IMR-90 (cell line): Measurements from ENCODE around the gene NTM. TPM values are rescaled to one million over a fixed set of nuclear protein-coding genes. Genes with fewer than 3 reads are reported as not detected.

Source experiments
- ATAC-seq: fragments of 200-7000 bp; cut with Tn5 transposase; 2 replicates; pipeline ENCODE4 v1.9.1; 2020; ENCODE audit warnings: low read depth, mild to moderate bottlenecking, moderate library complexity
- BruUV-seq: library from RNA; stranded (reverse); fragments of 400-500 nt; replicated peaks from 2 replicates; lab custom pipeline; 2021; lab: Mats Ljungman, UMichigan
- CTCF ChIA-PET: fragments of 300-600 bp; formaldehyde crosslinking; extraction: SDS; loops from one replicate; lab custom pipeline; 2021; ENCODE audit warnings: antibody characterized with exemption; lab: Yijun Ruan, JAX
- POLR2A ChIA-PET: fragments of 300-600 bp; sonication (Branson Sonifier 250); formaldehyde crosslinking; loops from one replicate; lab custom pipeline; 2022; ENCODE audit warnings: antibody characterized with exemption; ENCODE audit not compliant: unreplicated experiment; lab: Charles Lee
- DNase-seq: peaks from one replicate; pipeline ENCODE4 v3.0.0; 2013
- H2AFZ ChIP-seq: replicated peaks from 2 replicates; pipeline ENCODE3; 2013; ENCODE audit warnings: low read length, mild to moderate bottlenecking; ENCODE audit not compliant: poor library complexity
- H2AK5ac ChIP-seq: 2 replicates; pipeline ENCODE4 v1.6.1; 2013; ENCODE audit warnings: low read depth, low read length, inconsistent platforms
- H2AK9ac ChIP-seq: replicated peaks from 2 replicates; pipeline ENCODE3; 2013; ENCODE audit warnings: mild to moderate bottlenecking, low read depth, low read length, moderate library complexity; ENCODE audit not compliant: poor library complexity
- H2BK120ac ChIP-seq: 2 replicates; pipeline ENCODE4 v1.6.1; 2013; ENCODE audit warnings: low read depth, low read length, inconsistent platforms
- H2BK15ac ChIP-seq: 3 replicates; pipeline ENCODE4 v1.6.1; 2013; ENCODE audit warnings: low read depth, low read length, inconsistent platforms
- H2BK20ac ChIP-seq: 2 replicates; pipeline ENCODE4 v1.6.1; 2013; ENCODE audit warnings: low read depth, mild to moderate bottlenecking, inconsistent platforms, low read length, moderate library complexity
- H2BK5ac ChIP-seq: 2 replicates; pipeline ENCODE4 v1.6.1; 2013; ENCODE audit warnings: mild to moderate bottlenecking, low read depth, low read length, inconsistent platforms; ENCODE audit not compliant: poor library complexity, severe bottlenecking
- H3K14ac ChIP-seq: replicated peaks from 2 replicates; pipeline ENCODE4 v1.6.1; 2013; ENCODE audit warnings: low read depth, low read length, inconsistent platforms
- H3K18ac ChIP-seq: 2 replicates; pipeline ENCODE4 v1.6.1; 2013; ENCODE audit warnings: low read depth, low read length, control low read depth
- H3K23ac ChIP-seq: 2 replicates; pipeline ENCODE4 v1.6.1; 2013; ENCODE audit warnings: low read depth, low read length, inconsistent platforms
- H3K27ac ChIP-seq: 2 replicates; pipeline ENCODE4 v1.5.1; 2013; ENCODE audit warnings: mild to moderate bottlenecking, control low read depth, low read length; ENCODE audit not compliant: insufficient read depth
- H3K27me3 ChIP-seq: 2 replicates; pipeline ENCODE4 v1.6.1; 2013; ENCODE audit warnings: low read length; ENCODE audit not compliant: control insufficient read depth, insufficient read depth
- H3K36me3 ChIP-seq: 2 replicates; pipeline ENCODE4 v1.6.1; 2013; ENCODE audit warnings: low read length, mixed read lengths; ENCODE audit not compliant: control insufficient read depth, insufficient read depth
- H3K4ac ChIP-seq: 2 replicates; pipeline ENCODE4 v1.6.1; 2013; ENCODE audit warnings: low read depth, low read length, inconsistent platforms
- H3K4me1 ChIP-seq: 2 replicates; pipeline ENCODE4 v1.6.1; 2013; ENCODE audit warnings: low read length, mixed read lengths; ENCODE audit not compliant: control insufficient read depth, insufficient read depth
- H3K4me2 ChIP-seq: 2 replicates; pipeline ENCODE4 v1.6.1; 2013; ENCODE audit warnings: low read depth, mild to moderate bottlenecking, control low read depth, low read length, moderate library complexity
- H3K4me3 ChIP-seq: 2 replicates; pipeline ENCODE4 v1.5.1; 2013; ENCODE audit warnings: low read depth, mild to moderate bottlenecking, control low read depth, low read length, moderate library complexity; ENCODE audit not compliant: insufficient read depth
- H3K56ac ChIP-seq: 2 replicates; pipeline ENCODE4 v1.6.1; 2013; ENCODE audit warnings: low read length, inconsistent platforms; ENCODE audit not compliant: insufficient read depth; ENCODE audit errors: extremely low read depth
- H3K79me1 ChIP-seq, 2 experiments: 2 replicates each; pipeline ENCODE4 v1.6.1; 2013; ENCODE audit warnings: low read length in 2 of 2, inconsistent platforms in 1 of 2, low read depth in 1 of 2
- H3K9ac ChIP-seq: 2 replicates; pipeline ENCODE4 v1.6.1; 2013; ENCODE audit warnings: low read depth, low read length, control low read depth
- H3K9me1 ChIP-seq: 2 replicates; pipeline ENCODE4 v1.6.1; 2013; ENCODE audit warnings: low read length, inconsistent platforms; ENCODE audit not compliant: insufficient read depth
- H3K9me3 ChIP-seq: 2 replicates; pipeline ENCODE4 v1.6.1; 2013; ENCODE audit warnings: low read length; ENCODE audit not compliant: control insufficient read depth, insufficient read depth
- H4K20me1 ChIP-seq: 2 replicates; pipeline ENCODE4 v1.6.1; 2013; ENCODE audit warnings: low read length, inconsistent platforms; ENCODE audit not compliant: insufficient read depth
- H4K5ac ChIP-seq: 2 replicates; pipeline ENCODE4 v1.6.1; 2013; ENCODE audit warnings: mild to moderate bottlenecking, low read depth, low read length, control low read depth
- H4K8ac ChIP-seq, 2 experiments: 2 replicates each; pipeline ENCODE4 v1.6.1; 2013; ENCODE audit warnings: low read depth in 2 of 2, low read length in 2 of 2, control low read depth in 1 of 2, inconsistent platforms in 1 of 2
- H4K91ac ChIP-seq: 2 replicates; pipeline ENCODE4 v1.6.1; 2013; ENCODE audit warnings: low read depth, low read length, inconsistent platforms; ENCODE audit not compliant: insufficient read depth
- BHLHE40 ChIP-seq: fragments of 150-350 bp; IDR thresholded peaks from 2 replicates; pipeline ENCODE4 v1.6.1; 2016; ENCODE audit warnings: mild to moderate bottlenecking, low read depth, low read length
- CEBPB ChIP-seq: IDR thresholded peaks from 2 replicates; pipeline ENCODE4 v1.6.1; 2012; ENCODE audit warnings: low read depth, low read length, improper control_type of control experiment
- CHD1 ChIP-seq: IDR thresholded peaks from 2 replicates; pipeline ENCODE4 v1.6.1; 2012; ENCODE audit warnings: low read depth, low read length, improper control_type of control experiment
- SMC3 ChIP-seq: fragments of 150-350 bp; IDR thresholded peaks from 2 replicates; pipeline ENCODE4 v1.6.1; 2016; ENCODE audit warnings: low read depth, mild to moderate bottlenecking, antibody characterized with exemption, low read length, moderate library complexity
- dilution Hi-C: fragments of 300-500 bp; cut with HindIII; formaldehyde crosslinking; loops from one replicate; pipeline ENCODE4 v1.14.3; 2018; ENCODE audit warnings: low sequenced_read_pairs; ENCODE audit not compliant: unreplicated experiment
- in situ Hi-C: fragments of 300-500 bp; cut with MboI; formaldehyde crosslinking; loops from 3 replicates; pipeline ENCODE4 v1.14.3; 2019; ENCODE audit warnings: low sequenced_read_pairs, inconsistent platforms, mixed read lengths
- intact Hi-C: fragments of 100-400 bp; cut with micrococcal nuclease; formaldehyde crosslinking; loops from 2 replicates; pipeline ENCODE4 v1.10.0; 2022
- polyA plus RNA-seq, 3 experiments: library from polyadenylated mRNA; depleted of rRNA; stranded (reverse); fragments of >200 nt; gene quantifications; 2 replicates each; pipeline ENCODE4 v1.2.3, GENCODE V29; 2012; ENCODE audit warnings: low replicate concordance in 1 of 3
- total RNA-seq: library from RNA; depleted of rRNA; stranded (reverse); fragments of >200 nt; gene quantifications from 2 replicates; pipeline ENCODE4 v1.2.3, GENCODE V29; 2012

The NTM gene
- total and polyA plus RNA-seq, 2 of the 4 experiments (the other 2 are of a cell fraction): 19.5 to 25.5 TPM

GRCh38 chr11:131750152-131750551 is 379.7 kb downstream of the NTM start:
- DNase-seq (no peak), ATAC-seq (no peak)
- no peak overlapping the region for H3K4me2 ChIP-seq
- H3K9ac ChIP-seq: no peak overlapping the region
- H3K4ac ChIP-seq: peak overlapping the region; percentile 93; the same call in 1 of the 2 replicates
- H2BK15ac ChIP-seq: peak overlapping the region; percentile 38; the same call in 1 of the 3 replicates
- in situ Hi-C loops: no loop called here
- H2BK20ac ChIP-seq: peak overlapping the region; percentile 94
- H3K36me3 ChIP-seq: no peaks in the 10 kb centered on the region
- H4K8ac ChIP-seq: peak overlapping the region; percentile 23 to 74; a peak in 2 of 4 replicates
- intact Hi-C loops: no loop called here
- peaks cover 16% of the 10 kb centered on the region for H3K4me1 ChIP-seq
- peak overlapping the region; percentile 96 for H2BK120ac ChIP-seq
- BruUV-seq: no TSS peak
- peak overlapping the region; percentile 45; the same call in 1 of the 2 replicates for H4K5ac ChIP-seq
- TF ChIP-seq CHD1 (no peak), SMC3 (no peak), CEBPB (no peak), BHLHE40 (no peak)
- H2AK5ac ChIP-seq: peak overlapping the region; percentile 81; the same call in 1 of the 2 replicates
- H3K9me1 ChIP-seq: peaks cover 12% of the 10 kb centered on the region
- peak overlapping the region; percentile 26 for H4K91ac ChIP-seq
- peak overlapping the region; percentile 25; the same call in 1 of the 2 replicates for H3K23ac ChIP-seq
- H2AK9ac ChIP-seq: no peak overlapping the region
- POLR2A ChIA-PET: no interaction called here
- no peak overlapping the region for H3K27ac ChIP-seq
- H3K4me3 ChIP-seq: no peak overlapping the region
- no peaks in the 10 kb centered on the region for H4K20me1 ChIP-seq
- H2AFZ ChIP-seq: peak overlapping the region; percentile 5
- peak overlapping the region; percentile 92 for H2BK5ac ChIP-seq
- peak overlapping the region; percentile 84 for H3K14ac ChIP-seq
- H3K79me1 ChIP-seq: no peaks in the 10 kb centered on the region
- H3K18ac ChIP-seq: peak overlapping the region; percentile 63; the same call in 1 of the 2 replicates
- dilution Hi-C loops: no loop called here
- H3K9me3 ChIP-seq: no peaks in the 10 kb centered on the region
- no peaks in the 10 kb centered on the region for H3K27me3 ChIP-seq
- H3K56ac ChIP-seq: no peak overlapping the region
- CTCF ChIA-PET: interaction anchor here (1.3 to 2.0 kb wide), 2 partner anchors 55 to 278 kb away, joined by 3 to 8 read pairs; no protein-coding TSS in a partner anchor
